Muscle of leg (tissue), 11 donors: ENCODE data around the gene CEP112. TPM values are rescaled to one million over a fixed set of nuclear protein-coding genes. Genes with fewer than 3 reads are reported as not detected.
A peak's percentile ranks its signal among the peaks of the same experiment; 100 is the strongest.

Source experiments
- DNase-seq: peaks from one replicate; pipeline ENCODE4 v3.0.0; 2013
- H3K27ac ChIP-seq: one replicate; pipeline ENCODE4 v1.5.1; 2013; ENCODE audit warnings: mild to moderate bottlenecking, low read length, control low read depth
- H3K27me3 ChIP-seq: one replicate; pipeline ENCODE4 v1.6.1; 2013; ENCODE audit warnings: low read length; ENCODE audit not compliant: control insufficient read depth, insufficient read depth
- H3K36me3 ChIP-seq: one replicate; pipeline ENCODE4 v1.6.1; 2013; ENCODE audit warnings: low read length; ENCODE audit not compliant: control insufficient read depth, insufficient read depth
- H3K4me1 ChIP-seq: one replicate; pipeline ENCODE4 v1.6.1; 2013; ENCODE audit warnings: low read length; ENCODE audit not compliant: control insufficient read depth, insufficient read depth
- H3K4me3 ChIP-seq: one replicate; pipeline ENCODE4 v1.5.1; 2013; ENCODE audit warnings: low read length, control low read depth
- H3K9me3 ChIP-seq: replicated peaks from 2 replicates; pipeline ENCODE4 v1.6.1; 2013; ENCODE audit warnings: low read depth, low read length; ENCODE audit not compliant: control insufficient read depth
- WGBS: methylation state at CpG from one replicate; pipeline ENCODE4 v1.1.5; 2013; ENCODE audit warnings: missing lambda C conversion rate; ENCODE audit not compliant: insufficient coverage; 5-methylcytosine and 5-hydroxymethylcytosine counted together
- polyA plus RNA-seq, 8 donors: library from polyadenylated mRNA; unstranded; fragments of 120-200 nt; gene quantifications; one replicate each; pipeline versions ENCODE4 v1.2.1 to v1.2.3, GENCODE V29; 2013; ENCODE audit warnings: inconsistent platforms in 1 of 8, low replicate concordance in 1 of 8; ENCODE audit not compliant: insufficient read length in 8 of 8, insufficient read depth in 1 of 8
- total RNA-seq: library from RNA; stranded (reverse); fragments of 120-200 nt; gene quantifications from one replicate; pipeline ENCODE4 v1.2.4, GENCODE V29; 2013

Gene CEP112
- total and polyA plus RNA-seq, 9 donors: 11.4 to 19.0 (median 14.8) TPM

- Histone ChIP-seq H3K27ac (no peak overlapping the region), H3K4me1 (peaks cover 11% of the 10 kb centered on the region), H3K27me3 (no peaks in the 10 kb centered on the region), H3K9me3 (no peaks in the 10 kb centered on the region), H3K36me3 (no peaks in the 10 kb centered on the region), H3K4me3 (no peak overlapping the region)
- DNase-seq: no peak
These were observed 557.9 kb downstream of the CEP112 start for GRCh38 chr17:65633988-65634387.

- Histone ChIP-seq H3K4me3 (no peak overlapping the region), H3K4me1 (peaks cover 6% of the 10 kb centered on the region), H3K36me3 (no peaks in the 10 kb centered on the region), H3K9me3 (no peaks in the 10 kb centered on the region), H3K27me3 (no peaks in the 10 kb centered on the region), H3K27ac (no peak overlapping the region)
- 100% methylated on average over 3 of the region's 8 CpGs for WGBS
- DNase-seq: no peak
These were observed 558.6 kb downstream of the CEP112 start for GRCh38 chr17:65633146-65633881.

DNA sequence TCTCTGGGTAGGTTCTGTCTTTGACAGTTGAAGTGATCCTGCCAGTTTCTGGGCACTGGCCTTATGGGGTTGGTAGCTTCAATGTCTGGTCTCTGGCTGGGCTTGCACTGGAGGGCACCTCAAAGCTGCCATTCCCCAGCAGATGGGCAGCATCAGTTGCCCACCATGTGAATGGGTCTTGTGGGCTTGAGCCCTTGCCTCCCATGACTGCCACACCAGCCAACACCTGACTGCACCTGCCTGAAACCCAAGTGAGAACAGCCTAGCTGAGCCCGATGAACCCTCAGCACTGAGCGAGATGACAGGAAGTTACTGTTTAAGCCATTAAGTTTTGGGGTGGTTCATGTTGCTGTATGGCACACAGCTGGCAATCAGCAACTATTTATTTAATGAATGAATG, 561.4 kb downstream of the CEP112 start:
- no peaks in the 10 kb centered on the region for H3K9me3 ChIP-seq
- no peaks in the 10 kb centered on the region for H3K27me3 ChIP-seq
- H3K4me1 ChIP-seq: no peaks in the 10 kb centered on the region
- H3K4me3 ChIP-seq: no peak overlapping the region
- DNase-seq: no peak
- H3K36me3 ChIP-seq: no peaks in the 10 kb centered on the region
- WGBS: no CpG with 5 or more reads among the region's 2 CpGs
- no peak overlapping the region for H3K27ac ChIP-seq

- DNase-seq: no peak
- Histone ChIP-seq H3K27ac (no peak overlapping the region), H3K4me1 (no peaks in the 10 kb centered on the region), H3K27me3 (no peaks in the 10 kb centered on the region), H3K4me3 (no peak overlapping the region), H3K9me3 (no peaks in the 10 kb centered on the region), H3K36me3 (no peaks in the 10 kb centered on the region)
- 89% methylated on average over 1 of the region's 5 CpGs for WGBS
These were observed 562.7 kb downstream of the CEP112 start for GRCh38 chr17:65629234-65629690.

DNA sequence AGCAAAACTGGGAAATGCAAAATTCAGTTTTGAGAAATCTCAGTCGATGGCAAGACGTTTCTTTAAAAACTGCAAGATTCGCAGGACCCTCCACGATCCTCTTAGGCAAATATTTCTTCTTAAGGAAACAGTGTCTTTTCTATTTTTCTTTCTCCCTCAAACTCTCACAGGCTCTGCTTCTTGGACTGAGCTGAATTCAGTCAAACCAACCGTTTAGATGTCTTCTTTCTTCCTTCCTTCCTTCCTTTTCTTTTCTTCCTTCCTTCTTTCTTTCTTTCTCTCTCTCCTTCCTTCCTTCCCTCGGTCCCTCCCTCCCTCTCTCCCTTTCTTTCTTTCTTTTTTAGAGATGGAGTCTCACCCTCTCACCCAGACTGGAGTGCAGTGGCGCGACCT, 563.3 kb downstream of the CEP112 start:
- DNase-seq: no peak
- Histone ChIP-seq H3K4me1 (no peaks in the 10 kb centered on the region), H3K27ac (no peak overlapping the region), H3K27me3 (no peaks in the 10 kb centered on the region), H3K4me3 (no peak overlapping the region), H3K36me3 (no peaks in the 10 kb centered on the region), H3K9me3 (no peaks in the 10 kb centered on the region)
- 39% methylated on average over 6 of the region's 8 CpGs for WGBS

GRCh38 chr17:65627891-65628643, 563.9 kb downstream of the CEP112 start:
- no peaks in the 10 kb centered on the region for H3K4me1 ChIP-seq
- H3K27ac ChIP-seq: no peak overlapping the region
- 50% methylated on average over 9 of the region's 17 CpGs for WGBS
- no peaks in the 10 kb centered on the region for H3K9me3 ChIP-seq
- DNase-seq: peak; percentile 37
- H3K4me3 ChIP-seq: no peak overlapping the region
- no peaks in the 10 kb centered on the region for H3K27me3 ChIP-seq
- no peaks in the 10 kb centered on the region for H3K36me3 ChIP-seq

- Histone ChIP-seq H3K36me3 (no peaks in the 10 kb centered on the region), H3K4me1 (no peaks in the 10 kb centered on the region), H3K27ac (no peak overlapping the region), H3K9me3 (no peaks in the 10 kb centered on the region), H3K4me3 (no peak overlapping the region), H3K27me3 (no peaks in the 10 kb centered on the region)
- 92% methylated on average over 2 of the region's 5 CpGs for WGBS
- DNase-seq: no peak
These were observed 564.8 kb downstream of the CEP112 start for GRCh38 chr17:65627108-65627507.

DNA sequence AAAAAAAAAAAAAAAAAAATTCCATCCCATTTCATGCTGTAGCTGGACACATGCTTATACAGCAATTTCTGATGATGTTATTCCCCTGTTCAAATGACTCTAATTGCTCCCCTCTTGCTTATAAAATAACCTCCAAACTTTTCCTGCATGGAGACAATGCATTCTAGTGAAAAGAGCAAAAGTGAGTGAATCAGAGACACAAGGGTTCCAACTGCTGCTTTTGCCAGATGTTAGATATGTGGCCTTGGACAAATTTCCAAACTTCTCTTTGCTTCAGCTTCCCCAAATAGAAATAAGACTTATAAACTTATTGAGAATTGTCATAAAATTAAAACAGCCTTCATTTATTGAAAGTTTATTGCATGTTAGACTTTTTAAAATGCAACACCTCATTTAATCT, 565.5 kb downstream of the CEP112 start:
- Histone ChIP-seq H3K9me3 (no peaks in the 10 kb centered on the region), H3K27ac (no peak overlapping the region), H3K36me3 (no peaks in the 10 kb centered on the region), H3K27me3 (no peaks in the 10 kb centered on the region), H3K4me1 (no peaks in the 10 kb centered on the region), H3K4me3 (no peak overlapping the region)
- peak; percentile 90 for DNase-seq

DNA sequence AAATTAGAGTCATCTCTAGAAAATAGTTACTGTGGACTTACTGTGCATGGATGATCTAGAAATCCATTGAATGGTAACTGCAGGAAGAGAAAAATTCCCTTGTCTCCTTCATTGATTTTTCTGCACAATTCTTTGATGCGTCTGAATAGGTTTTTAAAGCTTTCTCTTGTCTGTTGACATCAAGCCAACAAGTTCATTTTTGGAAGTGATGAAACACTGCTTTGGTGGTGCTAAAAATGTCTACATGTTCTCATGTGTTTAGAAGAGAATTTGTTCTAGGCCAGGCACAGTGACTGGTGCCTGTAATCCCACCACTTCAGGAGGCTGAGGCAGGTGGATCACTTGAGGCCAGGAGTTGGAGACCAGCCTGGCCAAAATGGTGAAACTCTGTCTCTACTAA, 573.4 kb downstream of the CEP112 start:
- no CpG with 5 or more reads among the region's 1 CpG for WGBS
- H3K4me3 ChIP-seq: no peak overlapping the region
- H3K9me3 ChIP-seq: no peaks in the 10 kb centered on the region
- H3K27me3 ChIP-seq: no peaks in the 10 kb centered on the region
- no peaks in the 10 kb centered on the region for H3K36me3 ChIP-seq
- no peak overlapping the region for H3K27ac ChIP-seq
- DNase-seq: no peak
- H3K4me1 ChIP-seq: no peaks in the 10 kb centered on the region

GRCh38 chr17:65617496-65617895, 574.4 kb downstream of the CEP112 start:
- Histone ChIP-seq H3K4me3 (no peak overlapping the region), H3K36me3 (no peaks in the 10 kb centered on the region), H3K27me3 (no peaks in the 10 kb centered on the region), H3K27ac (no peak overlapping the region), H3K4me1 (no peaks in the 10 kb centered on the region), H3K9me3 (no peaks in the 10 kb centered on the region)
- 97% methylated on average over 9 of the region's 11 CpGs for WGBS
- no peak for DNase-seq
